ENCODE results near the gene TTC4.

The TTC4 gene, protein sequence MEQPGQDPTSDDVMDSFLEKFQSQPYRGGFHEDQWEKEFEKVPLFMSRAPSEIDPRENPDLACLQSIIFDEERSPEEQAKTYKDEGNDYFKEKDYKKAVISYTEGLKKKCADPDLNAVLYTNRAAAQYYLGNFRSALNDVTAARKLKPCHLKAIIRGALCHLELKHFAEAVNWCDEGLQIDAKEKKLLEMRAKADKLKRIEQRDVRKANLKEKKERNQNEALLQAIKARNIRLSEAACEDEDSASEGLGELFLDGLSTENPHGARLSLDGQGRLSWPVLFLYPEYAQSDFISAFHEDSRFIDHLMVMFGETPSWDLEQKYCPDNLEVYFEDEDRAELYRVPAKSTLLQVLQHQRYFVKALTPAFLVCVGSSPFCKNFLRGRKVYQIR

DNA sequence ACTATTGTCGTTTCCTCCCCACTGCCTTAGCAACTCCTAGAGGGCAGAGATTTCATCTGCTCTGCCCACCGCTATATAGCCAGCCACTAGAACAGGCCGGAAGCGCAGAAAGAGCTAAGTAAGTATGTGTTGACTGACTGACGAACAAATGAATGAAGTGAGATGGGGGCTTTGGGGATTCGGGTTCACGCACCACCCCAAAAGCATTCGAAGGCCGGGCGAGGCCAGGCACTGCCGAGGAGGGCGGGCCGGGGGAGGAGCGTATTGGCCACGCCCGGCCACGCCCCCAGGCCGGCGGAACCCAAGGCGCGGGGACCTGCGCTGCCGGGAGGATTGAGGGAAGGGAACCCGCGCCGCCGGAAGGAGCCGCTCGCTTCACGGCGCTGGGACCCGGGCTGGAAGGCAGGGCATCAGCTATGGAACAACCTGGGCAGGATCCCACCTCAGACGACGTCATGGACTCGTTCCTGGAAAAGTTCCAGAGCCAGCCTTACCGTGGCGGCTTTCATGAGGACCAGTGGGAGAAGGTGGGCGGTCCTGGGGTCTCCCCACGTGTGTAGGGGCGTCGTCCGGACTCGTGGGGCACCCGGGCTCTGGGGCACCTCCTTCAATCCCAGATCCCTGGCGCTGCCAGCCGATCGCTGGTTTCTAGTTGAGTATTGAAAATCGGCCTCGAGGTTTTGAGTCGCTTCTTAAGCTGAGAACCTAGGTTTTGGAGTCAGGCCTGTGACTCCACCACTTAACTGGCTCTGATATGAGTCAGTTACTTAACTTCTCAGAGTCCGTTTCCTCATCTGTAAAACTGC, at the start of gene TTC4:
TSS of gene TTC4 (plus strand) at position 369 of the 806 bp plus-strand sequence. CDS start at position 417, 48 bp downstream.
- DNase-seq (ENCODE audit: low read depth in 2 of 2), result peak; percentile 81

DNA sequence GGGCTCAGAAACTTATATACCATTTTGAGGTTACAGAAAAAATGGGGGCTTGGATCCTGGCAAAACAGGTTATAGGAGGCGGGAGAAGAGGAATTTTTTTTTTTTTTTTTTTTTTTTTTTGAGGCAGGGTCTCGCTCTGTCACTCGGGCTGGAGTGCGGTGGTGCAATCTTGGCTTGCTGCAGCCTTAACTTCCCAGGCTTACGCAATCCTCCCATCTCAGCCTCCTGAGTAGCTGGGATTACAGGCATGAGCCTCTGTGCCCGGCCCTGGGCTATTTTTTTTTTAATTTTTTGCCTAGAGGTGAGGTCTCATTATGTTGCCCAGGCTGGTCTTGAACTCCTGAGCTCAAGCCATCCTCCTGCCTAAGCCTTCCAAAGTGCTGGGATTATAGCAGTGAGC, 49.3 kb upstream of the TTC4 start:
- no peak for DNase-seq (ENCODE audit: low read depth in 2 of 2)

DNA sequence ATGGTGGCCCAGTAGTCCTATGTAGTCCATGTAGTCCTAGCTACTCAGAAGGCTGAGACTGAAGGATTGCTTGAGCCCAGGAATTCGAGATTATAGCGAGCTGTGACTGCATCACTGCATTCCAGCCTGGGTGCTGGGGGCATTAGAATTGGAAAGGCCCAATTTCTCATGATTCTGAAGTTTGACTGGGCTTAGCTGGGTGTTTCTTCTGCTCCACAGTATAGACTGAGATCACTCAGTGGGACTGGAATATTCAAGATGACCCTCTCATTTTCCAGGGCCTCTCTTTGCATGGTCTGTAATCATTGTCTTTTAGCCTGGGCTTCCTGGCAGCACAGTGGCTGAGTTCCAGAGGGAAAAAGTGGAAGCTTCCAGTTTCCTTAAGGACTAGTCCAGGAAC, 47.9 kb upstream of the TTC4 start:
- no peak for DNase-seq (ENCODE audit: low read depth in 2 of 2)

DNA sequence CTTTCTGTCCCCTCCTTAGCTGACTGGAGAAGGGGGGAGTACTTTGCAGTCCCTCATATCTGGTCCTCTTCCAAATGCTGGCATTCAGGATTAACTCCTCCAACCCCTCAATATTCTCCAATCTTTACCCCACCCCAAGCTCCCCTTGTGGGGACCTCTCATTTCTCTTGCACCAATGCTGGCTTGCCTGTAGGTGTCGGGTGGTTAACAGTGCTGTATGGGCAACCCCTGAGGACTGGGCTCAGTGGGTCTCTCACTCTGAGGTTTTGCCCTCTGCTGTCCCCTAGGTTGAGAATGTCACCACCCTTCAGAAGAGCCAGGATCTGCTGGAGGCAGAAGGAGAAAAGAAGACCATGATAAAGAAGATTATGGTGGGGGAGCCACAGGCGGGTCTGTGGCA, 47.1 kb upstream of the TTC4 start:
- DNase-seq (ENCODE audit: low read depth in 2 of 2), result no peak

DNA sequence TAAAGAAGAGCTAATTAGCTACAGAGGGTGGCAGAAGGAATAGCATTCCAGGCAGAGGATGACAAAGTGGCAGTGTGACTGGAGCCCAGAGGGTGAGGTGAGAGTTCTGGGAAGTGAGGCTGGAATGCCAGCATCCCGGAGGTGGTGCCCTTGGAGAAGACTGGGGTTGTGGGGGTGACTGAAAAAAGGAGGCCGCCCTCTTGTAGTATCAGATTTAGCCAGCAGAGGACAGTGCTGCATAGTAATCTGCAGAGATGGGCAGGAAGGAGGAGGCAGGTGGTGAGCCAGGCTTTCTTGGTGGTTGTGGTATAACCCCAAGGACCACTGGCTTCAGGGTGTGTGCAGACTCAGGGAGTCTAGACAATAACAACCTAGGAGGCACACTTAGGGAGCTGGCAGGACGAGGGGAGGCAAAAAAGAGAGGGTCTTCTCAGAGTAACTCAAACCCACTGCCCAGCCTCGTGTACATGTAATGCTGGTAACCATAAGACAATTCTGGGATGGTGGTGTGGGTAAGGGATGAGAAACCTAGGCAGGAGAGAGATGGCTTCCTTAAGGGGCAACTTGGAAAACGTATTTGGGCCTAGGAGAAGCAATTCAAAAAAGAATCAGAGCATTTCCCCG, 43.6 kb upstream of the TTC4 start:
- peak; percentile 48 to 54 for DNase-seq (ENCODE audit: low read depth in 2 of 2)

DNA sequence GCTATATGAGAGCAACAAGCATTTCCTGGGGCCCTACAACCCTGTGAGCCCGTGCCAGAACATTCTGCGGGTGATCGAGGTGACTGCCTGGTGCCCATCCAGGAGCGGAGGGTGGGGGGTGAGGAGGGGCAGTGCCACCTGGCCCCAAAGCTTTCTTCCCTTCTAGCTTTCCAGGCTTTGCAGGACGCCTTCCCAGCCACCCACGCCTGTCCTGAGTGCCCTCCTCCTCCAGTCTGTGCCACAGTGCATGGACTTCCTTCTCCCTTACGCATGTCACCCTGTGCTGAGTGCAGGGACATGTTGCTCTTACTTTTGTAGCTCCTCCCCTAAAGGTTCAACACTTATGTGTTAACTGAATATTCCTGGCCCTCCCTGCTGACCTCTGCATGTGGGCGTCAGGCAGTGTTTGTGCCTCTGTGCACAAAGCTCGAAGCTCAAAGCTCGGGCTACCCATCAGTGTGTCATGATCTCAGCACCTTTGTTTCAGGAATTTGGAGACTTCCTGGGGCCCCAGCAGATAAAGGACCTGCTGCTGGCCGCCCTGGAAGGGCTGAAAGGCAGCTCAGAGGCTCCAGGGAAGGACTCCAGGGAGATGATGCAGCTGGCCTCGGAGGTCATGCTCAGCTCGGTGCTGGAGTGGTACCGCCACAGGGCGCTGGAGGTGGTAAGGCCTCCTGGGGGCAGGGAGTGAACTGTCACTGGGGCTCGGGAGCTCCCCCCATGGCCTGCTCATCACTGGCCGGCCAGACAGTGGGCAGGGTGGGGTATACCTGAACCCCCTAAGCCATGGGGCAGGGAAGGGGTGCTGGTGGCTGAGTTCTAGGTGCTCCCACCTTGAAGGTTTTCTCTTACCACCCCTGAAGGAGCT, 36.7 kb upstream of the TTC4 start:
- no peak for DNase-seq (ENCODE audit: low read depth in 2 of 2)

DNA sequence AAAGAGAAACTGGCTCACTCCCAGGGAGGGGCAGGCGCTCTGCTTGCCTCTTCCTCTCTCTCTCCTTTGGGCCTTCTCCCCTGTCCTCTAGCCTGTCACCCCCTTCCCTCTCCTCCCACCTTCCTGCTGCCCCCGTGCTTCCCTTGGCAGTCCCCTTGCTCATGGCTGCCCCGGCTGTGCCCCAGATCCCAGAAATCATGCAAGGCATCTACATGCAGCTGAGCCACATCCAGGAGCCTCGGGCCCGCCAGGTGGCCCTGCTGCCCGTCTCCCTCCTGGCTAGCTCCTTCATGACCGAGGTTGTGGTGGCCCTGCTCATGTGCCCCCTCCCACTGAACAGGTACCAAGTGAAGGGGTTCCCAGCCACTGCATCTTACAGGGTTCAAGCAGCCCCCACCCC, 36.0 kb upstream of the TTC4 start:
- DNase-seq (ENCODE audit: low read depth in 2 of 2), result no peak

DNA sequence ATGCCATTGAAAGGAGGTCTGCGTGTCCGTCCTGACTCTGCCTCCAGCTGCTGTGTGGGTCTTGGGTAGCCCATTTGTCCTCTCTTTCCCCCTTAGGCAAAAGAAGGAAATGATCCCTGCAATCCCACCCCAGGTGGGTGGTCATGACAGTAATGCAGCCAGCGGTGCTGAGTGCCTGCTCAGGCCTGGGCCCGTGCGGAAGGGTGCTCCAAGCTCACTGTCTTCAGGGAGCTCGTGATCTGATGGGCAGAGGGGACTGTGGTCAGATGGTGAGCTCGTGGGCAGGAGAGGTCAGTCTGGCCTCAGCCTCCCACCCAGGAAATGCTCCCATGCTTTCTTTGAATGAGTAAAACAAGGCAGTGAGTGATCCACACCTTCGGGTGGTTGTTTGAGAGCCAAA, 35.3 kb upstream of the TTC4 start:
- DNase-seq (ENCODE audit: low read depth in 2 of 2), result no peak

DNA sequence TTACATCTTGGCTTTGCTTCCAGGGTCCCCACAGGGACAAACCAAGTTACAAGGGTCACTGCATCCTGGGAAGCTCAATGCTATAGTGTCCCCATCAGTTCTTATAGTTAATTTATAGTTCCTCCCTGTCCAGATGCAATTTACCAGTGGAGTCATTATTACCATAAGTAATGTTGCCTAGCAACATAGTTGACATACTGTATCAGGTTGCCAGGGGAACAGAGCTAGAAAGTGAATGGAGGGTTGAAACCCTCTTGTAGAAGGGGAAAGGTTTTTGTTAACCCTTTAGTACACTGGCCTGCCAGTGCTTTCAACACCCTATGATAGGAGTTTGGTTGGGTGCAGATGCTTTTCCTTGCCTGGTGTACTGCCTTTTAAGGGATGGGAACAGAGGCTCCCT, 34.3 kb upstream of the TTC4 start:
- DNase-seq (ENCODE audit: low read depth in 2 of 2), result no peak

DNA sequence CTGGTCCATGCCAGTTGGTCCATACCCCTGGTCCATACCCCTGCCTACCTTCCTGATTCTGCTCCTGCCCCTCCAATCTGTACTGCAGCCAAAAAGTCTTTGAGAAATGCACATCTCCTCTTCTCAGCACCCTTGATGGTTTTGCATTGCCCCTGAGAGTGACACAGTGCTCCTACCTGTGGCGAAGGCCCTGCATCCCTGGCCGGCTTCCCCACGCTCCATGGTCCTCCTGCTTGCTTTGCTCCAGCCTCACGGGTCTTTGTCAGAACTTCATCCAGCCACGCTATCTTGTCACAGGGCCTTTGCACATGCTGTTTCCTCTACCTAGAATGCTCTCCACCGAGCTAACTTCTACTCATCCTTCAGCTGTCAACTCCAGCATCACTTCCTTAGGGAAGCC, 32.2 kb upstream of the TTC4 start:
- DNase-seq (ENCODE audit: low read depth in 2 of 2), result no peak

DNA sequence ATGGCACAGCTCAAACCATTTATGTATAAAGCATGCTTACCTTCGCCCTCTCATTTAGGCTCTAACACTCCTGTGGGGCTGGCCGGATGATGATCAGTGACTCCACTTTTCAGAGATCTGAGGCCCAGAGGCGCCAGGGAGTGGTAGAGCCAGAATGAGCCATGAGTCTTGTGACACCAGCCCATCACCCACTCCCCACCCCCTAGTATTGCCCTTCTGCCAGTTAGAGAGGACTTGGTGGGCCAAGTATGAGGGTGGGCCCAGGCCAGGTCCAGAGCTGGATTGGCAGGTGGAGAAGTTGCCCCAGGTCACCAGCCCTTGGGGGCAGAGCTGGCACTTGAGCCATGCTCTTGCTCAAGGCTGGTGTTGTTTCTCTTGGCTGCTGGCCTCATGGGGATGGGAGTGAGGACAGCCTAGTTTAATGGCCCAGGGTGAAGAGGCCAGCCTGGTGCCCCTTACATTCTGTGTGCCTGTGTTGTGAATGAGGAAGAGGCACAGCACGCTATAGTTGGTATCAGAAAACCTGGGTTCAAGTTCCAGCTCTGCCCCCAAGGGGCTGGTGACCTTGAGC, 30.2 kb upstream of the TTC4 start:
- no peak for DNase-seq (ENCODE audit: low read depth in 2 of 2)

DNA sequence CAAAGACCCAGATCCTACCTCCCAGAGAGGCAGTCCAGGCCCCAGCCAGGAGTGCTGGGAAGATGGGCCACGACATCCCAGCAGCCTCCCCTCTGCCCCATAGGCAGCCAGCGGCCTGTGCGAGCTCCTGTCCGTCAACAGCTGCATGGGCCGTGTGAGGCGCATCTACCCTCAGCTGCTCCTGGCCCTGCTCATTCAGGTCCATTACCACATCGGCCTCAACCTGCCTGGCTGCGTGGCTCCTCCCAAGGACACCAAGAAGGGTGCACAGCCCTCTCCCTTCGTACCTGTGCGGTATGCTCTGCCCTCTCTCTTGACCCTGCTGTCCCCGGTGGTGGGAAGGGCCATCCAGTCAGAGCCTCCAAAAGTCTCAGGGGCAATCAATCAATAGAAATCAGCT, 29.5 kb upstream of the TTC4 start:
- DNase-seq (ENCODE audit: low read depth in 2 of 2), result no peak

DNA sequence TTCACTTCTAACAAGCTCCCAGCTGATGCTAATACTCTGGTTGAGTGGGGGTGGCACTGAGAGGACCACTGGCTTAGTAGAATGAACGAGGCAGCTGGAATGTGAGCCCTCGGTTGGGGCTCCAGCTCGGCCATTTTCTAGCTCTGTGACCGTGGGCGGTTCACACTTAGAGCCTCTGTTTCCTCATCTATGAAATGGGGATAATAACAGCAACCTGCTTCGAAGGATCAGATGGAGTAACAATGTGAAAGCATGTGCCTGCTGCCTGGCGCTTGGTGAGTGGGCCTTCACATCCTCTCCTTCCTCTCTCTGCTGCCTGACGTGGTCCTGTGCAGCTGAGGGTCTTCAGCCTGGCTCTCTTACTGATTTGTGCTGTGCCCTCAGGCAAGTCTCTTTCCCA, 20.9 kb upstream of the TTC4 start:
- DNase-seq (ENCODE audit: low read depth in 2 of 2), result no peak

DNA sequence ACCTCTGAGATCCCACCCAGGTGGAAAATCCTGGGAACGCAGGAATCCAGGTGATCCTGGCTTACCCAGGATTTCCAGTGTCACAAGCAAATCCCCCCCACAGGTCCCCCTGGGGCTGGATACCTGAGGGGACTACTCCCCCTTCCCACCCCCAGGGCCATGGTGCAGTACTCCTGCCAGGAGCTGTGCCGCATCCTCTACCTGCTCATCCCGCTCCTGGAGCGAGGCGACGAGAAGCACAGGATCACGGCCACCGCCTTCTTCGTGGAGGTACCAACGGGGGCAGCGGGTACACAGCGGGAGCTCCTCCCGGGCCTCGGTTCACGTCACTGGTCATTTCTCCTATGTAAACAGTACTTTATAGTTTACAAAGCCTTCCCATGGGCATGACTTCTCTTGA, 20.4 kb upstream of the TTC4 start:
- no peak for DNase-seq (ENCODE audit: low read depth in 2 of 2)

DNA sequence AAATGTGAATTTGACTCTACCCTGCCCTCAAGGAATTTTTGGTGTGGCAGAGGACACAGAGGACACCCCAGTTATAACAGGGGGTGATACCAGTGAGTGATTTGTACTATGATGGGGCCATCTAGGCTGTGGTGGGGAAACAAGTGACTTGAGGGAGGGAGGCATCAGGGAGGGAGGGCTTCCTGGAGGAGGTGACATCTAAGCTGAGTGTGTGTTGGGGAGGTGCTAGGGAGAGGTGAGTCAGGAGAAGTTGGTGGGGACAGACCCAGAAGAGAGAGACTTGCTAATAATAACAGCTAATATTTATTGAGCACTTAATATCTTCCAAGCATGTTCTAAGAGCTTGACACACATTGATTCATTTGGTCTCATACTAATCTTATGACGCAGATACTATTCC, 19.9 kb upstream of the TTC4 start:
- DNase-seq (ENCODE audit: low read depth in 2 of 2), result no peak

DNA sequence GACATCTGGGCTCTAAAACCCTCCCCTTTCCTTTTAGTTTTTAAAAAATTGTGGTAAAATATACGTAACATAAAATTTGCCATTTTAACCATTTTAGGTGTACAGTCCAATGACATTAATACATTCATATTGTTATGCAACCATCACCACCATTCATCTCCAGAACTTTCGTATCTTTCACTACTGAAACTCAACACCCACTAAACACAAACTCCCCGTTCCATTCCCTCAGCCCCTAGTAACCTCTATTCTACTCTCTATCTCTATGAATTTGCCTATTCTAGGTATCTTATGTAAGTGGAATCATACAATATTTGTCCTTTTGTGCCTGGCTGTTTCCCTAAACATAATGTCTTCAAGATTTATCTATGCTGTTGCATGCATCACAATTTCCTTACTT, 19.4 kb upstream of the TTC4 start:
- DNase-seq (ENCODE audit: low read depth in 2 of 2), result no peak

DNA sequence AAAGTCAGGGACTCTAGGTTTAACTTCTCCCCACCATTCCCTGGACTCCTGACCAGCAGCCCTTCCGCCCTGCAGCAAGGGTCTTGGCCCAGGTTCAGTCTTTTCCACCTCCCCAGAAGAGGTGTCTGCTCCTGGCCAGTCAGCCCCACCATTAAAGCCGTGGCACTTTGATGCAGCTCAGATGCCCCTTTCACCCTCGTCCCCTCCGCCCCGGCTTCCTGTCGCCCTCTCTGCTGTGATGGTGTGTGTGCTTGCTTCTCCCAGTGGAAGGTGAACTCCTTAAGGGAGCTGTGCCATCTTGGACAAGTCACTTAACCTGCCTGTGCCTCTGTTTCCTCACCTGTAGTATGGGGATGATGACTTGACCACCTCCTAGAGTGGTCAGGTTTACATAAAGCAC, 17.8 kb upstream of the TTC4 start:
- no peak for DNase-seq (ENCODE audit: low read depth in 2 of 2)

DNA sequence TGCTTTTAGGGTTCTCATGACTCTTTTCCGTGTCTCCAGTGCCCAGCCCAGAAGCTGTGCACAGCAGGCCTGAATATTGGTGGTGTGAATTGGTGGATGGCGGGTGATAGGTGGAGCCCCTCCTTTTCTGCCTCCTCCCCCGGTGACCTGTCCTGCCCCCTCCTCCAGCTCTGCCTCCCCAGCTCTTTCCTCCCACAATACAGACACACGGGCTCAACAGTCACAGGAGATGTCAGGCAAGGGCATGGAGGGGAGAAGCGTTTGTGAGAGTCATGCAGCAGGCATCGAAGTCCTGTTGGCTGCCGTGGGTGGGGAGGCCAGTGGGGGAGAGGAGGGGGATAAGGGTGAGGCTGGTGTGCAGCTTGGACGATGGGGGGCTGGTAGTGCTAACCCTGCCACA, 17.3 kb upstream of the TTC4 start:
- DNase-seq (ENCODE audit: low read depth in 2 of 2), result no peak

DNA sequence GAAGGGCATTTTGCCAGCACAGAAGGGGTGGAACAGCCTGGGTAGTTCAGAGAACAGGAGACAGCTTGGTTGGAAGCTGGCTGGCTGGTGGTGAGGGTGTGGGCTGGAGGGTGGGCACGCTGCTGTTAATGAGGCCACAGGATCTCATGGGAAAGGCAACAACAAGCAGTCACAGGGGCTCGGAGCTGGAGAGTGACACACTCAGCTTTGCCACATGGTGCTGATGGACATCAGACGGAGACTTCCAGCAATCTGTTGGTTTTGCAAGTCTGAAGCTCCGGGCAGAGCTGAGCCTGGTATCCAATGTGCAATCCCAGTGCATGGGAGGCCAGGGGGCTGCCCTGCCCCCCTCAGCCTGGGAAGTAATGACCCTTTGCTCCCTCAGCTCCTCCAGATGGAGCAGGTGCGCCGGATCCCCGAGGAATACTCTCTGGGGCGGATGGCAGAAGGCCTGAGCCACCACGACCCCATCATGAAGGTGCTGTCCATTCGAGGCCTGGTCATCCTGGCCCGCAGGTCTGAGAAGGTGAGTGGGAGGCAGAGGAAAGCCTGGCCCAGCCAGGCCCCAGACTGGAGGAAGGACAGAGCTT, 15.6 kb upstream of the TTC4 start:
- DNase-seq (ENCODE audit: low read depth in 2 of 2), result no peak

DNA sequence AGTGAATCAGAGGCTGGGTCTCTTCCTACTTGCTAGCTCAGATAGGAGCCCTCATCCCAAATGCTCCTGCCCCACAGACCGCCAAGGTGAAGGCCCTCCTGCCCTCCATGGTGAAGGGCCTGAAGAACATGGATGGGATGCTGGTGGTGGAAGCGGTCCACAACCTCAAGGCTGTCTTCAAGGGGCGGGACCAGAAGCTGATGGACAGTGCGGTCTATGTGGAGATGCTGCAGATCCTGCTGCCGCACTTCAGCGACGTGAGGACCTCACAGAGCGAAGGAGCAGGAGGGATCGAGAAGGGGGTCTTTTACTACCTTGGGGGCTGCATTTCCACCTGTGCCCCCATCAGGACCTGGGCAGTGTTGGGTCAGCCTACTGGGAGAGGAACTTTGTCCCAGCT, 14.6 kb upstream of the TTC4 start:
- DNase-seq (ENCODE audit: low read depth in 2 of 2), result no peak

DNA sequence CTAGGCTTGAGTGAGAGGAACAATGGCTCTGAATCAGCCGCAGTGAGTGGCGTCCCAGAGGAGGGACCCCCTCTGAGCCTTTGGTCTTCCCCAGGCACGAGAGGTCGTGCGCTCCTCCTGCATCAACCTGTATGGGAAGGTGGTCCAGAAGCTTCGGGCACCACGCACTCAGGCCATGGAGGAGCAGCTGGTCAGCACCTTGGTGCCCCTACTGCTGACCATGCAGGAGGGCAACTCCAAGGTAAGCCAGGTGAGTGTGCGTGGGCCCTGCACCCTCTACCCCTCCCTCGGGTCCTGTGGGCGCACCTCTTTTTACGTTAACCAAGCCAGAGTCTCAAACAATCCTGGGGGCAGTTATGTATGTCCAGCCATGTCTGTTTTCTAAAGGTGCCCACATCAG, 13.7 kb upstream of the TTC4 start:
- DNase-seq (ENCODE audit: low read depth in 2 of 2), result no peak
